Activated CD4-positive, alpha-beta T cell treated with anti-CD3 and anti-CD28 coated beads for 1 hour (primary cell): ENCODE measurements around the gene SLC28A1.

ENCODE experiments used
- DNase-seq: peaks from one replicate; pipeline ENCODE4 v3.0.0-alpha.2; 2020

SLC28A1 gene

GRCh38 chr15:84887938-84888337, 3.5 kb downstream of the SLC28A1 start:
- no peak for DNase-seq

GRCh38 chr15:84888639-84889038, 4.2 kb downstream of the SLC28A1 start:
- no peak for DNase-seq

- no peak for DNase-seq
Measured at GRCh38 chr15:84889313-84889990, 5.0 kb downstream of the SLC28A1 start.

GRCh38 chr15:84889991-84890669, 5.7 kb downstream of the SLC28A1 start:
- DNase-seq = no peak

- DNase-seq = no peak
Measured at GRCh38 chr15:84890670-84891162, 6.3 kb downstream of the SLC28A1 start.

GRCh38 chr15:84891339-84891738, 6.9 kb downstream of the SLC28A1 start:
- DNase-seq = no peak

GRCh38 chr15:84892786-84893307, 8.4 kb downstream of the SLC28A1 start:
- no peak for DNase-seq

GRCh38 chr15:84893607-84894006, 9.1 kb downstream of the SLC28A1 start:
- no peak for DNase-seq

- DNase-seq = no peak
Measured at GRCh38 chr15:84894736-84895425, 10.4 kb downstream of the SLC28A1 start.

- no peak for DNase-seq
Measured at GRCh38 chr15:84898761-84899160, 14.3 kb downstream of the SLC28A1 start.

GRCh38 chr15:84899750-84900149, 15.3 kb downstream of the SLC28A1 start:
- DNase-seq = no peak

GRCh38 chr15:84901540-84901939, 17.1 kb downstream of the SLC28A1 start:
- DNase-seq = no peak

- DNase-seq = no peak
Measured at GRCh38 chr15:84903751-84904150, 19.3 kb downstream of the SLC28A1 start.

GRCh38 chr15:84904419-84904818, 20.0 kb downstream of the SLC28A1 start:
- DNase-seq = no peak

GRCh38 chr15:84905016-84905916, 20.8 kb downstream of the SLC28A1 start:
- no peak for DNase-seq

- no peak for DNase-seq
Measured at GRCh38 chr15:84907731-84908130, 23.3 kb downstream of the SLC28A1 start.

GRCh38 chr15:84908564-84908963, 24.1 kb downstream of the SLC28A1 start:
- DNase-seq = no peak

- no peak for DNase-seq
Measured at GRCh38 chr15:84909029-84909428, 24.6 kb downstream of the SLC28A1 start.

GRCh38 chr15:84909782-84910181, 25.3 kb downstream of the SLC28A1 start:
- DNase-seq = no peak

GRCh38 chr15:84910928-84911623, 26.6 kb downstream of the SLC28A1 start:
- DNase-seq = no peak

- no peak for DNase-seq
Measured at GRCh38 chr15:84911879-84912660, 27.6 kb downstream of the SLC28A1 start.
